Measurements from ENCODE around the gene LSM4.

GRCh38 chr19:18310966-18311365, 11.9 kb downstream of the LSM4 start:
- TF ChIP-seq EP300 (IDR thresholded peaks at IDR 0.05) (no peak), POLR2A (IDR thresholded peaks at IDR 0.05) (no peak), CTCF (IDR thresholded peaks at IDR 0.05) (no peak)

Data from ovary (tissue), 3 donors.